Left lobe of liver (tissue), 2 donors: ENCODE data around the gene DLAT. TPM values are rescaled to one million over a fixed set of nuclear protein-coding genes. Genes with fewer than 3 reads are reported as not detected.
A peak's percentile ranks its signal among the peaks of the same experiment; 100 is the strongest.
"Not testable (repeated sequence)": the region's sequence is repeated elsewhere in the genome, so short reads cannot be mapped to it uniquely, and the experiment has no call there.

ENCODE experiments used
- ATAC-seq: fragments of 200-7000 bp; cut with Tn5 transposase; one replicate; pipeline ENCODE4 v1.9.1; 2020; ENCODE audit warnings: mild to moderate bottlenecking, moderate library complexity
- DNase-seq: peaks from one replicate; pipeline ENCODE4 v3.0.0-alpha.2; 2020; ENCODE audit warnings: low spot score
- total RNA-seq: library from RNA; stranded (reverse); gene quantifications from one replicate; pipeline ENCODE4 v1.2.1, GENCODE V29; 2021
- donor health status: DM: no; HTN: no; CAD: no; lungs with moderate emphysema.
- donor health status: DM: no; HTN: yes; CAD: no.

The DLAT gene
- total RNA-seq: 9.3 TPM

- peak; percentile 92 for ATAC-seq
- DNase-seq: peak; percentile 91
These were observed at the start of gene DLAT for GRCh38 chr11:112024773-112025678. Gene DLAT (plus strand): TSS chr11:112025408. CDS start chr11:112025473, 65 bp downstream.

GRCh38 chr11:111976119-111976766 lies 49.0 kb upstream of the DLAT start:
- ATAC-seq (no peak), DNase-seq (no peak)

- ATAC-seq: no peak
- no peak for DNase-seq
These were observed 48.5 kb upstream of the DLAT start for GRCh38 chr11:111976767-111977145.

GRCh38 chr11:111977146-111978027 lies 47.8 kb upstream of the DLAT start:
- peak; percentile 68 for DNase-seq
- peak; percentile 75 for ATAC-seq

GRCh38 chr11:111978028-111978771 lies 47.0 kb upstream of the DLAT start:
- ATAC-seq (no peak), DNase-seq (no peak)

- ATAC-seq: no peak
These were observed 45.1 kb upstream of the DLAT start for GRCh38 chr11:111980062-111980461.

GRCh38 chr11:111981270-111981669 lies 43.9 kb upstream of the DLAT start:
- DNase-seq (no peak), ATAC-seq (no peak)

More at GRCh38 chr11:111980062-111980461, 45.1 kb upstream of the DLAT start:
- DNase-seq: no peak

GRCh38 chr11:111982019-111982464 lies 43.2 kb upstream of the DLAT start:
- DNase-seq (peak; percentile 86), ATAC-seq (peak; percentile 86)

- ATAC-seq (peak; percentile 54), DNase-seq (no peak)
These were observed 42.5 kb upstream of the DLAT start for GRCh38 chr11:111982541-111983186.

GRCh38 chr11:111983187-111983986 lies 41.8 kb upstream of the DLAT start:
- ATAC-seq (peak; percentile 79), DNase-seq (peak; percentile 80)

- DNase-seq: no peak
- peak; percentile 6 for ATAC-seq
These were observed 38.6 kb upstream of the DLAT start for GRCh38 chr11:111986589-111986988.

GRCh38 chr11:111990381-111990780 lies 34.8 kb upstream of the DLAT start:
- DNase-seq: no peak
- ATAC-seq: no peak

GRCh38 chr11:111992206-111992855 lies 32.9 kb upstream of the DLAT start:
- DNase-seq (no peak), ATAC-seq (no peak)

GRCh38 chr11:111996129-111996528 lies 29.1 kb upstream of the DLAT start:
- DNase-seq: no peak
- ATAC-seq: no peak

GRCh38 chr11:111996669-111997068 lies 28.5 kb upstream of the DLAT start:
- DNase-seq: not testable (repeated sequence)
- ATAC-seq: peak; percentile 88

- DNase-seq: no peak
- ATAC-seq: no peak
These were observed 26.1 kb upstream of the DLAT start for GRCh38 chr11:111999111-111999510.

- no peak for ATAC-seq
- no peak for DNase-seq
These were observed 24.5 kb upstream of the DLAT start for GRCh38 chr11:112000703-112001102.

- no peak for DNase-seq
- no peak for ATAC-seq
These were observed 22.6 kb upstream of the DLAT start for GRCh38 chr11:112002491-112003216.
